Measurements from ENCODE around the gene NPHP4. TPM values are rescaled to one million over a fixed set of nuclear protein-coding genes. Genes with fewer than 3 reads are reported as not detected.

NPHP4 gene
- total and polyA plus RNA-seq, 9 of the 15 experiments (the other 6 are each of a cell fraction or from before 2014, with no cell fraction given): 0.52 to 26.2 (median 6.7) TPM

DNA sequence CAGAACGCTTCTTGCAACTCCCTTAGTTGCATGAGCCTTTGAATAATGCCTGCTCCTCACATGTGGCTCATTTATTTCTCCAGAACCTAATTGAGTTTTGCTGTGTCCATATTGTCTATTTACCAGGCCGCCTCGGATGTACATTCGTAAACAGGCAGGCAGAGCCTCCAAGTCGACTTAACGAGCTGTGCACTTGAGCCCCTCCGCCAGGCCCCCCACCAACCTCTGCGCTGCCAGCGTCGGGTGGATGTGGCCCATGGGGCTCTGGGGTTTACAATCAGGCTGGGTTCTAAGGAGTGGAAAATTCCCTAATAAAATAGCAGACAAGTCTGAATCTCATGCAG, 106.1 kb downstream of the NPHP4 start:
- ChIA-PET POLR2A (interaction anchor here (0.5 to 1.5 kb wide), 12 partner anchors 10 to 717 kb away, joined by 3 to 8 read pairs (median 3); no protein-coding TSS in a partner anchor), CTCF (ENCODE audit: low intra/inter-chr PET ratio) (interaction anchor here (1.3 kb wide), 1 partner anchor 30 kb away, joined by 3 read pairs; no protein-coding TSS in a partner anchor)
- Histone ChIP-seq H3K4me3 (no peak overlapping the region), H3K9ac (ENCODE audit: insufficient read depth in 1 of 2, low read depth in 2 of 2, low read length in 2 of 2) (peak overlapping the region in 1 of 2 experiments; percentile 29; a peak in 1 of 4 replicates), H3K79me2 (ENCODE audit: control insufficient read depth, insufficient read depth, low read length) (no peaks in the 10 kb centered on the region), H3K27ac (ENCODE audit: extremely low read depth, low read depth, low read length) (peak overlapping the region; percentile 21; the same call in 2 of the 3 replicates), H3K9me3 (replicated peaks; ENCODE audit: control insufficient read depth, insufficient read depth, low read depth, low read length) (no peaks in the 10 kb centered on the region), H4K20me1 (replicated peaks; ENCODE audit: control insufficient read depth, insufficient read depth, low read length) (peaks cover 45% of the 10 kb centered on the region), H3K4me2 (ENCODE audit: insufficient read depth, low read length) (peak overlapping the region; percentile 34; the same call in 1 of the 2 replicates), H3K9me1 (ENCODE audit: control insufficient read depth, insufficient read depth, low read length) (peaks cover 19% of the 10 kb centered on the region), H3K27me3 (ENCODE audit: control insufficient read depth in 2 of 2, insufficient read depth in 2 of 2, low read length in 2 of 2) (no peaks in the 10 kb centered on the region), H3K36me3 (ENCODE audit: control insufficient read depth, insufficient read depth, low read length) (peaks cover 17% of the 10 kb centered on the region; the same call in 2 of the 3 replicates), H2AFZ (ENCODE audit: low read depth, low read length) (no peak overlapping the region), H3K4me1 (replicated peaks in 1 of 2; ENCODE audit: control insufficient read depth in 2 of 2, insufficient read depth in 2 of 2, low read length in 2 of 2) (peaks cover 22 to 57% of the 10 kb centered on the region in 2 experiments)
- intact Hi-C loops (cut with micrococcal nuclease): no loop called here
- BruUV-seq (replicated peaks): no TSS peak
- DNase-seq (ENCODE audit: extremely low read depth in 1 of 4, low spot score in 3 of 4) (no peak), ATAC-seq (no peak; the same call in 2 of the 3 replicates), FAIRE-seq (no peak)
- 16% methylated on average over 10 of the region's 10 CpGs for WGBS (ENCODE audit: insufficient coverage, low coverage, missing lambda C conversion rate)
- in situ Hi-C loops (cut with MboI): no loop called here
- no peak for TF ChIP-seq PHF21A (IDR thresholded peaks at IDR 0.05; ENCODE audit: borderline replicate concordance, low read depth)
- TF ChIP-seq JUND (IDR thresholded peaks at IDR 0.05; ENCODE audit: borderline replicate concordance, low read depth, low read length): no peak
- 0 out of 3 replicates have a peak, but pooled peaks have one; percentile 5 for TF ChIP-seq JUND (tag; IDR thresholded peaks at IDR 0.05; ENCODE audit: borderline replicate concordance, low read depth, low read length)
- no peak for TF ChIP-seq NCOA1 (IDR thresholded peaks at IDR 0.05; ENCODE audit: low read depth)
- TF ChIP-seq EHMT2 (IDR thresholded peaks at IDR 0.05): no peak
- no peak for TF ChIP-seq CEBPG (CRISPR knock-in tag; IDR thresholded peaks at IDR 0.05)
- TF ChIP-seq CEBPG (tag; conservative IDR thresholded peaks at IDR 0.05 in 1 of 2, IDR thresholded peaks at IDR 0.05 in 1 of 2): no peak
- TF ChIP-seq, protein P1, sequence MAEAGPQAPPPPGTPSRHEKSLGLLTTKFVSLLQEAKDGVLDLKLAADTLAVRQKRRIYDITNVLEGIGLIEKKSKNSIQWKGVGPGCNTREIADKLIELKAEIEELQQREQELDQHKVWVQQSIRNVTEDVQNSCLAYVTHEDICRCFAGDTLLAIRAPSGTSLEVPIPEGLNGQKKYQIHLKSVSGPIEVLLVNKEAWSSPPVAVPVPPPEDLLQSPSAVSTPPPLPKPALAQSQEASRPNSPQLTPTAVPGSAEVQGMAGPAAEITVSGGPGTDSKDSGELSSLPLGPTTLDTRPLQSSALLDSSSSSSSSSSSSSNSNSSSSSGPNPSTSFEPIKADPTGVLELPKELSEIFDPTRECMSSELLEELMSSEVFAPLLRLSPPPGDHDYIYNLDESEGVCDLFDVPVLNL (CRISPR knock-in tag; IDR thresholded peaks at IDR 0.05; ENCODE audit: low read depth): no peak
- TF ChIP-seq RAD21 (CRISPR knock-in tag; conservative IDR thresholded peaks at IDR 0.05 in 1 of 2, IDR thresholded peaks at IDR 0.05 in 1 of 2): no peak
- TF ChIP-seq SMARCB1 (IDR thresholded peaks at IDR 0.05; ENCODE audit: insufficient read length, low read depth): peak; percentile 7
- no peak for TF ChIP-seq ATF1 (CRISPR knock-in tag; IDR thresholded peaks at IDR 0.05)
- no peak; the same call in 1 of the 2 replicates for TF ChIP-seq ATF1 (tag; IDR thresholded peaks at IDR 0.05)
- TF ChIP-seq ZNF449 (CRISPR knock-in tag; IDR thresholded peaks at IDR 0.05): no peak
- no peak for TF ChIP-seq DACH1 (IDR thresholded peaks at IDR 0.05; ENCODE audit: partially characterized antibody)
- no peak for TF ChIP-seq PCBP2 (IDR thresholded peaks at IDR 0.05; ENCODE audit: low read depth, low read length, poor library complexity, severe bottlenecking)
- 0 out of 4 replicates have a peak, but pooled peaks of 1 of the 2 experiments have one; percentile 6 for TF ChIP-seq NONO (IDR thresholded peaks at IDR 0.05; ENCODE audit: low read depth in 2 of 2, low read length in 1 of 2)
- no peak for TF ChIP-seq NFE2L1 (tag; IDR thresholded peaks at IDR 0.05; ENCODE audit: borderline replicate concordance, low read depth)
- no peak for TF ChIP-seq ZC3H11A (IDR thresholded peaks at IDR 0.05; ENCODE audit: low read depth, low read length)
- TF ChIP-seq MYNN (IDR thresholded peaks at IDR 0.05): no peak
- no peak for TF ChIP-seq MYNN (CRISPR knock-in tag; IDR thresholded peaks at IDR 0.05)
- no peak for TF ChIP-seq ERF (CRISPR knock-in tag; IDR thresholded peaks at IDR 0.05)
- TF ChIP-seq ZNF274 (IDR thresholded peaks at IDR 0.05; ENCODE audit: borderline replicate concordance, low read depth, low read length): peak; percentile 1; the same call in 1 of the 2 replicates
- TF ChIP-seq CAMTA2 (CRISPR knock-in tag; conservative IDR thresholded peaks at IDR 0.05): no peak
